Midbrain (tissue), 1 donor: ENCODE measurements around the gene DCLK1.

Source experiments
- DNase-seq: peaks from one replicate; lab custom pipeline; 2025; lab: John Stamatoyannopoulos, UW

DCLK1 gene

GRCh38 chr13:35787937-35788336, 343.2 kb downstream of the DCLK1 start:
- no peak for DNase-seq

- peak; percentile 11 for DNase-seq
Observed at GRCh38 chr13:35785576-35786303, 345.4 kb downstream of the DCLK1 start.

GRCh38 chr13:35784286-35784951, 346.8 kb downstream of the DCLK1 start:
- no peak for DNase-seq

- no peak for DNase-seq
Observed at GRCh38 chr13:35782793-35783192, 348.4 kb downstream of the DCLK1 start.

GRCh38 chr13:35781036-35782000, 349.9 kb downstream of the DCLK1 start:
- DNase-seq, result no peak

- DNase-seq, result no peak
Observed at GRCh38 chr13:35780613-35781012, 350.6 kb downstream of the DCLK1 start.

- no peak for DNase-seq
Observed at GRCh38 chr13:35771898-35772297, 359.3 kb downstream of the DCLK1 start.

GRCh38 chr13:35770756-35771297, 360.4 kb downstream of the DCLK1 start:
- no peak for DNase-seq

GRCh38 chr13:35769812-35770211, 361.4 kb downstream of the DCLK1 start:
- DNase-seq, result no peak

GRCh38 chr13:35768551-35768950, 362.6 kb downstream of the DCLK1 start:
- DNase-seq, result no peak

GRCh38 chr13:35768073-35768472, 363.1 kb downstream of the DCLK1 start:
- no peak for DNase-seq

- no peak for DNase-seq
Observed at GRCh38 chr13:35767256-35767976, 363.8 kb downstream of the DCLK1 start.

- no peak for DNase-seq
Observed at GRCh38 chr13:35766663-35767062, 364.5 kb downstream of the DCLK1 start.

GRCh38 chr13:35765941-35766340, 365.2 kb downstream of the DCLK1 start:
- DNase-seq, result no peak

- no peak for DNase-seq
Observed at GRCh38 chr13:35765366-35765765, 365.8 kb downstream of the DCLK1 start.

GRCh38 chr13:35764326-35765015, 366.7 kb downstream of the DCLK1 start:
- DNase-seq, result no peak

GRCh38 chr13:35763782-35764123, 367.4 kb downstream of the DCLK1 start:
- DNase-seq, result no peak

GRCh38 chr13:35763060-35763781, 368.0 kb downstream of the DCLK1 start:
- DNase-seq, result no peak

GRCh38 chr13:35761440-35762252, 369.5 kb downstream of the DCLK1 start:
- no peak for DNase-seq
